ENCODE measurements around the gene TRPM5.

The TRPM5 gene

DNA sequence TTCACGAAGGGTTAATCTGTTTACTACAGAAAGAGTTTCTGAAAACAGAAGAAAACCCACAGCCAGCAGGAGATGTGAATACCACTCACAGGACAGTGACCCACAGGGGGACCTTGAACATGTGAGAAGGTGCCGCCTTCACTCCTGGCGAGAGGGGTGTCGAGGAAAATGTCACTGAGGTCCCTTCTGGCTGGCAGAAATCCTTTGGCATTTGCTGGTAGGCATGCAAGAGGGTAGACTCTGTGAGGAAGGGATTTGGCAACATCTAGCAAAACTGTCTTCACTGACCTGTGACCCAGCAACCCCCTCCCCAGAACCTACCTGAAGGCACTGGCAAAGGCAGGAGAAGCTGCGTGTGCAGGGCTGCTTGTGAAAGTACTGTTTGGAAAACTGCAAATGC, 9.1 kb upstream of the TRPM5 start:
- no peak overlapping the region for H3K27ac ChIP-seq
- no peaks in the 10 kb centered on the region for H3K36me3 ChIP-seq
- no peak overlapping the region for H3K9ac ChIP-seq
- peaks cover 8% of the 10 kb centered on the region; the same call in 1 of the 2 replicates for H4K20me1 ChIP-seq
- no peak for TF ChIP-seq Cebpa-rat (IDR thresholded peaks at IDR 0.05)
- peaks cover 6% of the 10 kb centered on the region for H3K4me1 ChIP-seq
- no peaks in the 10 kb centered on the region for H3K27me3 ChIP-seq
- H3K9me3 ChIP-seq, result peaks cover 11% of the 10 kb centered on the region; the same call in 1 of the 2 replicates
- H3K4me3 ChIP-seq, result no peak overlapping the region
- H3K4me2 ChIP-seq, result no peak overlapping the region

DNA sequence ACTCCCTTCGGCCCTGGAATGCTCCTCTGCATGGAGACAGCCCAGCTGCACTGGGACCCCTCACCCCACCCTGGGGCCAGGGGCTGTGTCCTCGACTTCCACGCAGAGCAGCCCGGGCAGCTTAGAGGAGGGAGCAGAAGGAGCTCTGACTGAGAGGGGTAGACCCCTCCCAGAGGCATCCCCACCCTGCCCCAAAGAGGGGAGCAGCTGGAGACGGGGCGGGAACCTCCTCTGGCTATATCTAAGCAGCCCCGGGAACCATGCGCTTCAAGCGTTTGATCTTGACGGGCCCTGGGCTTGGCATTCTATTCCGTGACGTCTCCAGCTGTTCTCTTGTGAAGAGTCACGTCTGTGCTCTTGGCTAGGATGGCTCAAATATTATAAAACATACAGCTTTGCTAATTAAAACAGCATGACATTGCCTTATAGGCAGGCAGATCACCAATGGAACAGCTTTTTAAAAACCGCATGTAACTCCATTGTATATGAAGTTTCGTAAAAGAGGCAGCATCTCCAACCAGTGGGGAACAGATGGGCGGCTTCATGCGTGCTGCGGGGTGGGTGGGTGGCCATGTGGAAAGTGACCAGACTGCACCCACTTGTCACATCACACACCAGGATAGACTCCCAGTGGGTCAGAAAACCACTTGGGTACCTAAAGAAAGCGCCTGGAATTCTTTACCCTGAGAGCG, 8.2 kb upstream of the TRPM5 start:
- Histone ChIP-seq H3K4me2 (no peak overlapping the region), H3K27me3 (no peaks in the 10 kb centered on the region), H3K9ac (no peak overlapping the region), H3K27ac (no peak overlapping the region), H3K4me1 (peaks cover 16% of the 10 kb centered on the region), H3K4me3 (no peak overlapping the region), H3K9me3 (peaks cover 11% of the 10 kb centered on the region; the same call in 1 of the 2 replicates), H3K36me3 (no peaks in the 10 kb centered on the region), H4K20me1 (no peaks in the 10 kb centered on the region)
- no peak for TF ChIP-seq Cebpa-rat (IDR thresholded peaks at IDR 0.05)

DNA sequence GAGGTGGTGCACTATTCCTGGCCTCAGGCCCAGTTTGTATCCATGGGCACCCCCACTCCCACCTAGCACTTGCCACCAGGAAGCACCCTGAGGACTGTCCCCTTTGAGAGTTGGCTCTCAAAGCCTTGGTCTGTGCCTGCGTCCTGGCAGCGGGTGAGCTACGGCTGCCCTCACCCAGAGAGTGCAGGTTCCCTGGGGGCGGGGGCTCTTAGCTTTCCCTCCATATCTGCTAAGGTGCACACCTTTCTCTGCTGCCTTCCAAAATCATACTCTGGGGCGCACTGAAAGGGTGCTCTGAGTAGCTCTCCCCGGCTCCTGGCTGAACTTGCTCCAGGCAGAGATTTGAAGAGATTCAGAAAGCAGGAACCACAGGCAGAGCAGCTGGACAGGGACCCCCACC, 7.6 kb upstream of the TRPM5 start:
- Histone ChIP-seq H3K27me3 (no peaks in the 10 kb centered on the region), H4K20me1 (no peaks in the 10 kb centered on the region), H3K4me2 (no peak overlapping the region), H3K4me1 (peaks cover 22% of the 10 kb centered on the region), H3K9me3 (peaks cover 11% of the 10 kb centered on the region; the same call in 1 of the 2 replicates), H3K36me3 (no peaks in the 10 kb centered on the region), H3K27ac (no peak overlapping the region), H3K4me3 (no peak overlapping the region), H3K9ac (no peak overlapping the region)
- no peak for TF ChIP-seq Cebpa-rat (IDR thresholded peaks at IDR 0.05)

DNA sequence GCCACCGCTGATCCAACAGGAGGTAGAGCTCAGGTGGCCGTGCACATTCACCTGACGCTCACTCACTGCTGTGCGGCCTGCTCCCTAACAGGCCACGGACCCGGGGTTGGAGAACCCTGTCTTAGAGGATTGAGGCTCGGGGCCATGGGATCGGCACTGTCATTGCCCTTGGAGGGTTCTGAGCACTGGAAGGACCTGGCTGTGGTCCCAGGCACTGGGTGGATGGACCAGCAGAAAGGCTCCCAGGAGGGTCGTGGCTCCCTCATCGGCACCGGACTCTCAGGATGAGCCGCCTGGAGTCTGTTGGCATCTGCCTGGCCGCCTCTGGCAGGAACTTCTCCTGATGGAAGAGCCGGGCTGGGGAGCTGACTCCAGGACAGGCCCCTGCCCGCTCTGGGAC, 7.0 kb upstream of the TRPM5 start:
- H3K36me3 ChIP-seq, result no peaks in the 10 kb centered on the region
- no peak overlapping the region for H3K27ac ChIP-seq
- peaks cover 11% of the 10 kb centered on the region; the same call in 1 of the 2 replicates for H3K9me3 ChIP-seq
- no peak overlapping the region for H3K9ac ChIP-seq
- H3K27me3 ChIP-seq, result peaks cover 2% of the 10 kb centered on the region; the same call in 1 of the 2 replicates
- peaks cover 27% of the 10 kb centered on the region for H3K4me1 ChIP-seq
- H3K4me2 ChIP-seq, result no peak overlapping the region
- H3K4me3 ChIP-seq, result no peak overlapping the region
- H4K20me1 ChIP-seq, result no peaks in the 10 kb centered on the region
- no peak for TF ChIP-seq Cebpa-rat (IDR thresholded peaks at IDR 0.05)

DNA sequence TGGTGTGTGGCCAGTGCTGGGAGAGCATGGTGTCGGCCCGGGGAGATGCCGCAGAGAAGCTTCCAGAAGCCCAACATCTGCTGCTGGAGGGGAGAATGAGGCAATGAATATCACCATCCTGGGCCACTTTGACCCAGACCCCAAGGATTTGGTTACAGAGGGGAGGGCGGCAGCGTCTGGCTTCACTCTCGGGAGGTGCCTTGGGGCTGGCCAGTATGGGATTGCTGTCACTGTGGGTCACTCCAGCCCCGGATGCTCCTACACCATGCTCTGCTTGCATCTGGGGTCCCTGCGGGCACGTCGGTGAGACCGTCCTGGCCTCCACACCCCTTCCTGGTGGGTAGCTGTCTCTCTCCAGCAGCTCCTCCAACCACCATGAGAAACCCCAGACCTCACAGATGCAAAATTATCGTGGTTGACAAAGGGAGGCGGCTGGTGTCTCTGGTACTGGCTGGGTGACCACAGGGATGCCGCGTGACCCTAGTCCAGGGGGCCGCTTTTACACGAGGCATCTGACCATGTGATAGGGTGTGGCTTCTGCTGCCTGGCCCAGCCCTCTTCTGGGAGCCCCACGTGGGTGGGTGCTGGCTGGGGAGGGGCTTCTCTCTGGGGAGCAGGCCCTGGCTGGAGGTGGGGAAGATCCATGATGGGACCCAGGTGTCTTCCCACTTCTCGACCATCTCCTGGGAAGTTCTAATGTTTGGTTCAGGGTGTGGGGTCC, 6.2 kb upstream of the TRPM5 start:
- Histone ChIP-seq H3K4me1 (peaks cover 36% of the 10 kb centered on the region), H3K27me3 (peaks cover 10% of the 10 kb centered on the region; the same call in 1 of the 2 replicates), H3K4me3 (no peak overlapping the region), H3K9ac (no peak overlapping the region), H4K20me1 (no peaks in the 10 kb centered on the region), H3K36me3 (no peaks in the 10 kb centered on the region), H3K4me2 (no peak overlapping the region), H3K9me3 (peaks cover 6% of the 10 kb centered on the region; the same call in 1 of the 2 replicates), H3K27ac (no peak overlapping the region)
- TF ChIP-seq Cebpa-rat (IDR thresholded peaks at IDR 0.05), result no peak

DNA sequence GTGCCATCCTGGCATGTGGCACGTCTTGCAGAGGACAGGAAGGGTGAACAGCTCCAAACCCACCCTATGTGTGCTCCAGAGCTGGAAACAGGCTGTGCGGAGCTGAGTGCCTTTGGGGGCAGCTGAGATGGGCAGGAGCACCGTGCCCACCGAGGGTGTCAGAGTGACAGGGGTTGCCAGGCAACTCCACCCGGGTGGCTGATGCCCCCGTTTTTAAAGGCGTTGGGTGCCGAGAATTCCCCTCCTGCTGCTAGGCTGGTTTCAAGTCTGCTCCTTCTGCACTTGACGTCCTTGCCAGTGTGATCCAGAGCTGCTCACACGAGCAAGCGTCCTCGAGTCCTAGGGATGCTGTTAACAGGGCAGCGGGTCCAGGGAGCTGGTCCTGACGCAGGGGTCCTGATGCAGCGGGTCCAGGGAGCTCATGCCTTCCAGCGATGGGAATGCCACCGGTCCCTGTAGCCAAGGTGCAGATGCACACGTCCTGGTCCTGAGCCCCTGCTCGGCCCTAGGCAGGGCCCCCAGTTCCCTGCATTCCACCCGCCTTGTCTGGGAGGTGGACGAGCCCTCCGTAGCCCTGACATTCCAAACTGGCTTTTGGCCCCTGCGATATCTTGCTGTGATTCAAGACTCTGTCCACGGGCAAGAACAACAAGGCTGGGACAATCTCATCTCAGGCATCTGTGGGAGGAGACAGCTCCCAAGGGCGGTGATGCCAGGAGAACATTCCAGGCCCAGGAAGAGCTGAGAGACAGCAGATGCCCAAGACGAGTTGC, 5.4 kb upstream of the TRPM5 start:
- H3K4me1 ChIP-seq, result peaks cover 43% of the 10 kb centered on the region
- no peak overlapping the region for H3K4me2 ChIP-seq
- no peak overlapping the region for H3K27ac ChIP-seq
- H3K9me3 ChIP-seq, result peaks cover 5% of the 10 kb centered on the region; the same call in 1 of the 2 replicates
- no peak for TF ChIP-seq Cebpa-rat (IDR thresholded peaks at IDR 0.05)
- H3K36me3 ChIP-seq, result no peaks in the 10 kb centered on the region
- H3K4me3 ChIP-seq, result no peak overlapping the region
- no peak overlapping the region for H3K9ac ChIP-seq
- H3K27me3 ChIP-seq, result peaks cover 17% of the 10 kb centered on the region; the same call in 1 of the 2 replicates
- H4K20me1 ChIP-seq, result no peaks in the 10 kb centered on the region

DNA sequence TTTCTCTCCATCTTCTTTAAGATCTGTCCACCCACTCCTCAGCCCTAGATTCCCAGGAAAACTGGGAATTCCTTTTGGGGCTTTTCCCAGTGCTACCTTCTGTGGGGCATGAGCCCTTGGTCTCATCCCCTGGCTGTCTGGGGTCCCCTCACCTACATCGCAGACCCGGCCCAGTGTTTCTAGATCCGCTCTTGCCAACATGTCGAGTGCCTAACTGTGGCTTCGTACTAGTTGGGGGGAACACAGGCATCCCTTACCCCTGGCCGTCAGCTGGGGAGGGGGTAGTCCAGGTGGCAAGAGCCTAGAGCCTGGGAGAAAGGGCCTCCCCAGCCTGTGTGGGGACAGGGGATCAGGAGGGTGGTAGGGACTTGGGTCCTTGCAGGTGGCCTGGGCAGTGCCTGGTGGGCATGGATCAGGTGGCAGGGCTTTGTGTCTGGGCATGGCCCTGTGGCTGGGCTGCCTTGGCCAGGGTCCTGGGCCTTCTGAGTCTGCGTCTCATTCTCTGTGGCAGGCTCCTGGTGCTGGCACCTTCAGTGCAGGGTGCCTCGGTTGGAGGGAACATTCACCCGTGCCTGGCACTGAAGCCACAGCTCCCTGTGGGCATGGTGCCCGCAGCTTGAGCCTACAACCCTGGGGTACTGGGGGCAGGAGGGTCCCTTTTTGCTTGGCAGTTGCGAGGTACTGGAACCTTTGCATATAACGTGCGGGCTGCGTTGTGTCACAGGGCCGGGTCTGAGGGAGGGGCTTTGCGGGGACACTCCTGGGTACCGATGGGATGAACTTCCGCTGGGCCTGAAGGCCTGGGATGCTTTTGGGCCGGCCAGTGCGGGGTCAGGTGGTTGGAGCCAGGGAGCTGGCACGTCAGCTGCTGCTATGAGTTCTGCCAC, 4.6 kb upstream of the TRPM5 start:
- H3K4me3 ChIP-seq, result no peak overlapping the region
- peaks cover 5% of the 10 kb centered on the region; the same call in 1 of the 2 replicates for H3K9me3 ChIP-seq
- H4K20me1 ChIP-seq, result no peaks in the 10 kb centered on the region
- no peak for TF ChIP-seq Cebpa-rat (IDR thresholded peaks at IDR 0.05)
- H3K4me2 ChIP-seq, result peak overlapping the region; percentile 99; the same call in 1 of the 2 replicates
- no peak overlapping the region for H3K27ac ChIP-seq
- H3K9ac ChIP-seq, result no peak overlapping the region
- peaks cover 20% of the 10 kb centered on the region; the same call in 1 of the 2 replicates for H3K27me3 ChIP-seq
- peaks cover 47% of the 10 kb centered on the region for H3K4me1 ChIP-seq
- H3K36me3 ChIP-seq, result no peaks in the 10 kb centered on the region

DNA sequence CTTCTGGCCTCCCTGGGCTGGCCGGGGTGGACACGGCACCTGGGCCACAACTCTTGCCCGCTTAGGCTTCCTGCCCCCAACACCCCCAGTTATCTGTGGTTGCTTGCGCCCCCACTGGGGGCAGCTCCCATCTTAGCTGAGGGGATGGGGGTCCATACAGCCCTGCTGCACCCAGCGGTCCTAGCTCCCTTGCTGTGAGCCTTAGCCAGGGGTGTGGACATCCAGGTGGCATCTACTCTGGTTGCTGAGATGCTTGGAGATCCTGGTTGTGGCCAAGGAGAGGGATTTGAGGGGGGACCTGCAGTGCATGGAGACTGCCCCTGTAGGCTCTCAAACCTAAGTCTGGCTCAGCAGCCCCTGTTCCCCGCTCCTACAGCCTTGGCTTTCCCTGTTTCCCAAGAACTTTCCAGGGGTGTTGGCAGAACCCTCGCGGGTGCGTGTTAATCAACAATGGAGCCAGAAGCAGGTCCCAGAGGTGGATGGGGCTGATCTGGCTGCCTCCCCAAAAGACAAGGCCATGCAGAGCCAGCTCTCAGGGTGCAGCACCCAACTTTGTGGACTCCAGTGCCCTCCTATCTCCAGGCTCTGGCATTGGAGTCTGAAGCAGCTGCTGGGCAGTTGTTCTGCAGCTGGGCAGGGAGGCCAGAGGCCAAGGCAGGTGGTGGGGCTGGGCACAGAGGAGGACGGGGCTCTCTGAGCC, 3.8 kb upstream of the TRPM5 start:
- Histone ChIP-seq H3K9me3 (no peaks in the 10 kb centered on the region), H3K9ac (no peak overlapping the region), H3K4me3 (peak overlapping the region; percentile 71; the same call in 1 of the 2 replicates), H3K27ac (peak overlapping the region; percentile 63), H4K20me1 (no peaks in the 10 kb centered on the region), H3K4me1 (peaks cover 50% of the 10 kb centered on the region), H3K4me2 (peak overlapping the region; percentile 99), H3K27me3 (peaks cover 24% of the 10 kb centered on the region; the same call in 1 of the 2 replicates), H3K36me3 (no peaks in the 10 kb centered on the region)
- no peak for TF ChIP-seq Cebpa-rat (IDR thresholded peaks at IDR 0.05)

Measured in BLaER1 (cell line).